Fibroblast of pulmonary artery (primary cell): ENCODE measurements around the gene ZNF423.

ENCODE experiments used
- DNase-seq: peaks from one replicate; pipeline ENCODE4 v3.0.0-alpha.2; 2010; ENCODE audit warnings: low read depth
- H3K4me3 ChIP-seq: replicated peaks from 2 replicates; pipeline ENCODE4 v1.5.1; 2011; ENCODE audit warnings: low read depth, mild to moderate bottlenecking, control low read depth, low read length, moderate library complexity
- TF ChIP-seq, protein P1 (sequence below): IDR thresholded peaks from 2 replicates; pipeline ENCODE4 v1.5.1; 2011; ENCODE audit warnings: mild to moderate bottlenecking, control low read depth, low read length, inconsistent platforms; ENCODE audit errors: missing control alignments

The ZNF423 gene

DNA sequence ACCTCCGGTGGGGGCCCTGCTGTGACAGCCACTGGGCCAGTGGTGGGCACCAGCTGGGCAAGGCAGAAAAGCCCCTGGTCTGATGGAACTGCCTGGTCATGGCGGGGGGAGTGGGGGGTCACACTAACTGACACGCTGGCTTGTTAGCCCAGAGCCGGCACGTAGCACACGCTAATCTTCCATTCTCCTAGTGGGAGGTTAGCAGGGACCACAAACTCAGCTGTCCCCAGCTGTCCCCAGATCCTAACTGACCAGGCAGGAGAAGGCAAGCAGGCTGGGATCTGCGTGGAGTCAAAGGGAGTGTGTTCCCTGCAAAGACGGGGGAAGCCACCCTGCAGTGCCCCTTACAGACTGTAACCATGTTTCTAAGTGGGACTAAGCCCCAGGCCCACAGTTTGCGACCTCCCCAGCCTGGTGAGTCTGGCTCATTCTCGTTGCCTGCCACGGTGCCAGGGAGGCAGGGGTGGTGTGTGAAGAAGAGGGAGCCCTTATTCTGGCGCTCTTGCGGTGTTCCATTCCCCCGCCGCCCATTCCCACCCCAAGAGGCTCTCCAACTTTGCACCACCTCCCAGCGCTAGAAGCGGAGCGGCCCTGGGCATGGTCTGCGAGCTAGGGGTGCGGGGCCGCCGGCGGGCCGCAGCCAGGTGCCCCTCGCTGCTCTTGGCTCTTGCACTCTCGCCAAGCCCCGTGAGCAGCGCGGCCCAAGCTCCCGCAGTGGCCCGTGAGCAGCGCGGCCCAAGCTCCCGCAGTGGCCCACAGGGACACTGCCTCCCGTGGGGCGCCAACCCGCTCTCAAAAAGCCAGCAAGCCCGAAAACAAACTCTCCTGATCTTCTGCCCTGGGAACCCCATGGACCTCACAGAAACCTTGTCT lies 12.1 kb upstream of the ZNF423 start:
- no peak for DNase-seq
- no peak overlapping the region for H3K4me3 ChIP-seq
- TF ChIP-seq, protein P1, sequence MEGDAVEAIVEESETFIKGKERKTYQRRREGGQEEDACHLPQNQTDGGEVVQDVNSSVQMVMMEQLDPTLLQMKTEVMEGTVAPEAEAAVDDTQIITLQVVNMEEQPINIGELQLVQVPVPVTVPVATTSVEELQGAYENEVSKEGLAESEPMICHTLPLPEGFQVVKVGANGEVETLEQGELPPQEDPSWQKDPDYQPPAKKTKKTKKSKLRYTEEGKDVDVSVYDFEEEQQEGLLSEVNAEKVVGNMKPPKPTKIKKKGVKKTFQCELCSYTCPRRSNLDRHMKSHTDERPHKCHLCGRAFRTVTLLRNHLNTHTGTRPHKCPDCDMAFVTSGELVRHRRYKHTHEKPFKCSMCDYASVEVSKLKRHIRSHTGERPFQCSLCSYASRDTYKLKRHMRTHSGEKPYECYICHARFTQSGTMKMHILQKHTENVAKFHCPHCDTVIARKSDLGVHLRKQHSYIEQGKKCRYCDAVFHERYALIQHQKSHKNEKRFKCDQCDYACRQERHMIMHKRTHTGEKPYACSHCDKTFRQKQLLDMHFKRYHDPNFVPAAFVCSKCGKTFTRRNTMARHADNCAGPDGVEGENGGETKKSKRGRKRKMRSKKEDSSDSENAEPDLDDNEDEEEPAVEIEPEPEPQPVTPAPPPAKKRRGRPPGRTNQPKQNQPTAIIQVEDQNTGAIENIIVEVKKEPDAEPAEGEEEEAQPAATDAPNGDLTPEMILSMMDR = no peak

- TF ChIP-seq, protein P1 = no peak
- no peak overlapping the region for H3K4me3 ChIP-seq
- DNase-seq = no peak
Measured at GRCh38 chr16:49867234-49867633, 11.3 kb upstream of the ZNF423 start.

- DNase-seq = no peak
- TF ChIP-seq, protein P1 = no peak
- no peak overlapping the region for H3K4me3 ChIP-seq
Measured at GRCh38 chr16:49866595-49867071, 10.7 kb upstream of the ZNF423 start.

DNA sequence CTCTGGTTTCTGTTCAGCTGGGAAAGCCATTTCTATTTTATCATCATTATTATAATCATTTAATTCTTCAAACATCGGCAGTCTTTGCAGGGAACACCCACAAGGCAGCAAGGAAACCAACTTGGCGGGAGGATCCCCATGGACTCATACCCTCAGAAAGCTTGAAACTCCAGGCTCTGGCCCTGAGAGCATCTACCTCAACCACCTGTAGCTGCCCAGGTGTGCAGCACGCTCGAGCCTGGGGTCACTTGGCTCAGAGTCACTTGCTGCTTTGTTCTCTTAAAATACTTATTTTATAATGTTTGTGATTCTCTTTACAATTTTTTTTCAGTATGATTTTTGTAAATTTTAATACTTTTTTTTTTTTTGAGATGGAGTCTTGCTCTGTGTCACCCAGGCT lies 6.8 kb upstream of the ZNF423 start:
- TF ChIP-seq, protein P1 = no peak
- H3K4me3 ChIP-seq = no peak overlapping the region
- DNase-seq = no peak

DNA sequence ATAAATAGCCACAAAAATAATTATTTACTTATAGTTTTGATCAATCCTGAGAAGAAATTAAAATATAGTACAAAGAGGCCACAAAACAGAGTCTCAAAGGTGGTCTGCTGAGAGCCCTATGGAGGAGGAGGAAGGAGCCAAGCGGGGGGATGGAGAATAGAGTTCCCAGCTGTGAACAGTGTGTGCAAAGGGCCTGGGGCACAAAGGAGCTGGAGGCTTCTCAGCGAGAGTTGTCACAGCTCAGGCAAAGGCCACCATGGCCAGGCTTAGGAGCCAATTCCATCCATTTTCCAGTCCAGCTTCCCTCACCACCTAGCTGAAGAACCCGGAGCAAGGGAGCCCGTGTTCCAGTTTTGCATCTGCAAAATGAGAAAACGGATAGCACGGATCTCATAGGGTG lies 5.4 kb upstream of the ZNF423 start:
- no peak overlapping the region for H3K4me3 ChIP-seq
- TF ChIP-seq, protein P1 = no peak
- DNase-seq = no peak

DNA sequence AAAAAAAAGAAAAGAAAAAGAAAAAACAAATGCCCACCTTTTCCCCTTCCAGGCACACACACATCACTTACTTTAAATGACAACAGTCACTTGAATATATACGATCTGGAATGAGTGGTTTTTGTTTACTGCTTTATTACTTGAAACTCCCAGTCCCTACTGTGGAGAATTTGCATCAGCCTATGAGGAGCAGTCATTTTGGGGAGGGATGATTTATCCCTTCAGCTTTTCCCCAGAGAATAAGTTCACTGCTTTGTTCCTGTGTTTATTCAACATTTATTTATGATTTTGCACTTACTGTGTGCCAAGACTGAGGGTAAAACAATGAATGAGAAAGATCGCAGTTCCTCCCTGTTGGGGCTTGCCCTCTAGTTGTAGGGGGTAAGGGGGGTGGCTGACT lies 4.7 kb upstream of the ZNF423 start:
- TF ChIP-seq, protein P1 = no peak
- DNase-seq = no peak
- H3K4me3 ChIP-seq = no peak overlapping the region
